ENCODE data around the gene BICD2.

GRCh38 chr9:92804727-92805126 is 40.1 kb upstream of the BICD2 start:
- TF ChIP-seq CTCF (IDR thresholded peaks at IDR 0.05) = no peak
- no peak for TF ChIP-seq POLR2A (IDR thresholded peaks at IDR 0.05)
- no peak for TF ChIP-seq POLR2AphosphoS5 (IDR thresholded peaks at IDR 0.05)

All from prostate gland (tissue), 2 donors.